HepG2 (cell line): Measurements from ENCODE around the gene VDR. TPM values are rescaled to one million over a fixed set of nuclear protein-coding genes. Genes with fewer than 3 reads are reported as not detected.
A peak's percentile ranks its signal among the peaks of the same experiment; 100 is the strongest.

Experiments used
- ARID2 ChIP-seq: sonication (generic); formaldehyde crosslinking; IDR thresholded peaks from 2 replicates; pipeline ENCODE4 v1.8.1; 2022; ENCODE audit warnings: mild to moderate bottlenecking, missing genetic modification reagents, borderline replicate concordance
- EHMT2 ChIP-seq: fragments of 200-600 bp; sonication (generic); IDR thresholded peaks from 2 replicates; pipeline ENCODE4 v1.7.0; 2017; ENCODE audit warnings: antibody characterized with exemption, low read depth, low read length, borderline replicate concordance
- GATAD2A ChIP-seq: IDR thresholded peaks from 2 replicates; pipeline ENCODE4 v1.6.1; 2016
- GTF2F1 ChIP-seq: fragments of 150-350 bp; IDR thresholded peaks from 2 replicates; pipeline ENCODE4 v1.6.1; 2014; ENCODE audit warnings: low read length
- KDM1A ChIP-seq: IDR thresholded peaks from 2 replicates; pipeline ENCODE4 v1.6.1; 2016; ENCODE audit warnings: missing compliant biosample characterization
- MIER2 ChIP-seq: IDR thresholded peaks from 2 replicates; pipeline ENCODE4 v1.6.1; 2016; ENCODE audit warnings: missing biosample characterization, missing genetic modification reagents
- MTA1 ChIP-seq: sonication (generic); formaldehyde crosslinking; IDR thresholded peaks from 2 replicates; pipeline ENCODE4 v1.4.0; 2020; ENCODE audit warnings: missing genetic modification reagents, mild to moderate bottlenecking, borderline replicate concordance
- NFE2 ChIP-seq: sonication (generic); formaldehyde crosslinking; IDR thresholded peaks from 2 replicates; pipeline ENCODE4 v1.4.0; 2020; ENCODE audit warnings: missing genetic modification reagents
- PHF21A ChIP-seq: sonication (generic); formaldehyde crosslinking; IDR thresholded peaks from 2 replicates; pipeline ENCODE4 v1.5.0; 2020; ENCODE audit warnings: mild to moderate bottlenecking, missing genetic modification reagents
- RBM39 ChIP-seq: fragments of 200-400 bp; formaldehyde crosslinking; IDR thresholded peaks from one replicate; pipeline ENCODE4 v1.6.1; 2018; ENCODE audit warnings: antibody characterized with exemption, mild to moderate bottlenecking, low read depth, low read length; ENCODE audit not compliant: poor library complexity, severe bottlenecking
- SIX1 ChIP-seq: sonication (generic); formaldehyde crosslinking; IDR thresholded peaks from 2 replicates; pipeline ENCODE4 v1.4.0; 2020; ENCODE audit warnings: missing genetic modification reagents, borderline replicate concordance
- SOX13 ChIP-seq, 3 experiments: fragments of 450-650 bp in 1 of 3; sonication (generic) in 1 of 3; formaldehyde crosslinking in 1 of 3; IDR thresholded peaks in 2 of 3; conservative IDR thresholded peaks in 1 of 3; 2 replicates each; pipeline versions ENCODE4 v1.5.0 to v1.6.1; 2016 to 2020; ENCODE audit warnings: antibody characterized with exemption in 1 of 3, mild to moderate bottlenecking in 1 of 3, missing compliant biosample characterization in 1 of 3, missing genetic modification reagents in 1 of 3, moderate library complexity in 1 of 3
- SRSF1 ChIP-seq: fragments of 200-400 bp; formaldehyde crosslinking; optimal IDR thresholded peaks from 2 replicates; pipeline ENCODE3; 2017; ENCODE audit warnings: mild to moderate bottlenecking, low read depth, low read length, moderate library complexity
- ZBTB21 ChIP-seq: sonication (generic); formaldehyde crosslinking; IDR thresholded peaks from 2 replicates; pipeline ENCODE4 v1.4.0; 2020; ENCODE audit warnings: missing genetic modification reagents
- ZMYM4 ChIP-seq: sonication (generic); formaldehyde crosslinking; IDR thresholded peaks from 2 replicates; pipeline ENCODE4 v1.8.1; 2023; ENCODE audit warnings: mild to moderate bottlenecking, missing genetic modification reagents
- ZNF20 ChIP-seq: sonication (generic); formaldehyde crosslinking; IDR thresholded peaks from 2 replicates; pipeline ENCODE4 v1.4.0; 2020; ENCODE audit warnings: mild to moderate bottlenecking, moderate library complexity, missing genetic modification reagents
- ZNF350 ChIP-seq: sonication (generic); formaldehyde crosslinking; IDR thresholded peaks from 2 replicates; pipeline ENCODE4 v1.4.0; 2020; ENCODE audit warnings: mild to moderate bottlenecking, low read depth, missing genetic modification reagents, borderline replicate concordance
- ZNF382 ChIP-seq: sonication (generic); formaldehyde crosslinking; IDR thresholded peaks from 2 replicates; pipeline ENCODE4 v1.5.0; 2020; ENCODE audit warnings: missing genetic modification reagents, mild to moderate bottlenecking, borderline replicate concordance
- ZNF619 ChIP-seq: sonication (generic); formaldehyde crosslinking; IDR thresholded peaks from 2 replicates; pipeline ENCODE4 v1.4.0; 2020; ENCODE audit warnings: mild to moderate bottlenecking, missing genetic modification reagents
- ZNF674 ChIP-seq: sonication (generic); formaldehyde crosslinking; IDR thresholded peaks from 2 replicates; pipeline ENCODE4 v1.5.0; 2020; ENCODE audit warnings: low read depth, mild to moderate bottlenecking, missing genetic modification reagents
- ZNF709 ChIP-seq: sonication (generic); formaldehyde crosslinking; IDR thresholded peaks from 2 replicates; pipeline ENCODE4 v1.5.0; 2020; ENCODE audit warnings: mild to moderate bottlenecking, missing genetic modification reagents
- ZNF841 ChIP-seq: sonication (generic); formaldehyde crosslinking; IDR thresholded peaks from 2 replicates; pipeline ENCODE4 v1.8.1; 2023; ENCODE audit warnings: missing genetic modification reagents, borderline replicate concordance
- polyA plus RNA-seq, 8 experiments: library from polyadenylated mRNA; depleted of rRNA in 3 of 8; stranded (reverse) in 7 of 8; unstranded in 1 of 8; fragments of >200 nt; fragmentation: Illumina TruSeq in 4 of 8; extraction: Trizol in 4 of 8; gene quantifications; 2 replicates each; pipeline versions ENCODE4 v1.2.1 to v1.2.3, GENCODE V29; 2011 to 2016; ENCODE audit warnings: low read depth in 4 of 8, missing spikeins in 1 of 8, mixed read lengths in 1 of 8; ENCODE audit not compliant: insufficient read depth in 1 of 8
- total RNA-seq, 5 experiments: library from RNA; depleted of rRNA; stranded (reverse); fragments of >200 nt; fragmentation: Illumina TruSeq; extraction: Trizol; gene quantifications; 2 replicates each; pipeline ENCODE4 v1.2.3, GENCODE V29; 2016; ENCODE audit warnings: low read depth in 1 of 5
- TF ChIP-seq, protein P1 (sequence below): IDR thresholded peaks from 2 replicates; pipeline ENCODE4 v1.4.0; 2020; ENCODE audit warnings: mild to moderate bottlenecking, missing genetic modification reagents
- TF ChIP-seq, protein P2 (sequence below): sonication (generic); formaldehyde crosslinking; IDR thresholded peaks from 2 replicates; pipeline ENCODE4 v1.5.1; 2020; ENCODE audit warnings: mild to moderate bottlenecking, moderate library complexity, missing genetic modification reagents

The VDR gene
- total and polyA plus RNA-seq, 2 of the 13 experiments (the other 11 are each of a cell fraction or from before 2014, with no cell fraction given), result 0.08 to 0.33 TPM

DNA sequence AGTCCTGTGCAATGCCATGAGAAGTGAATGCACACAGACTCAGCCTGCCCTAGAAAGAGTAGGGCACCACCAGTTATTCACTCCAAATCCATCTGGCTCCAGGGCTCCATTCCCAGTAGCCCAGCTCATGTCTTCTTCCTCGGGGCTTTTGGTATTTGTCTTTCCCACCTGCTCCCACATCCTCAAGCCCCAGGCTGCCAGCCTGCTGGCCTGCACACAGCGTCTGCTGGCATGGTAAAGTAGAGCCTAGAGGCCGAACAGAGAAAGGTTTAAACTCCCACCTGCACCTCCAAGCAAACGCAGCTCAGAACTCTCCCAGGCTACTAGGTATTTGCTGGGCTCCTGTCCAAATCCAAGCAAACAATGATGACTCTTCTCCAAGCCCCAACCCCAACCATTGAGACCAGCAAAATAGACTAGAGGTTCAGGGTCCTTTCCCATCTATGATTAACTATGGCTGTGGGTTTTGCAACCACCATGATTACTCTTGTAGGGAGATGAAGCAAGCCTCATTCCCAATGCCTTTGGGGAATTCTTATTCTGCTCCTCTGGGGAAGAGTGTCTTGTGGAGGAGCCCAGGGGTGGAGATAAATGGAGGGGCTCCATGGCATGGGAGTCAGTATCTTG lies 5.2 kb upstream of the VDR start (continued):
- TF ChIP-seq SOX13 (IDR thresholded peaks at IDR 0.05) (no peak), SOX13 (CRISPR knock-in tag; conservative IDR thresholded peaks at IDR 0.05 in 1 of 2, IDR thresholded peaks at IDR 0.05 in 1 of 2) (peak in 1 of 2 experiments; percentile 53; a peak in 1 of 4 replicates), ZNF382 (CRISPR knock-in tag) (no peak), ZNF674 (CRISPR knock-in tag) (no peak), SIX1 (CRISPR knock-in tag) (no peak), GATAD2A (peak; percentile 56; the same call in 1 of the 2 replicates), ZNF841 (CRISPR knock-in tag) (no peak), ZMYM4 (CRISPR knock-in tag) (peak; percentile 59), ZBTB21 (no peak), GTF2F1 (no peak), KDM1A (no peak), MIER2 (CRISPR knock-in tag) (peak; percentile 58; the same call in 1 of the 2 replicates), RBM39 (no peak), SRSF1 (no peak), EHMT2 (peak; percentile 93; the same call in 1 of the 2 replicates), MTA1 (CRISPR knock-in tag) (no peak), ZNF709 (CRISPR knock-in tag) (no peak), ZNF20 (no peak), PHF21A (CRISPR knock-in tag) (peak; percentile 58; the same call in 1 of the 2 replicates), ARID2 (no peak), NFE2 (CRISPR knock-in tag) (no peak), ZNF350 (CRISPR knock-in tag) (no peak), ZNF619 (CRISPR knock-in tag) (no peak)
- TF ChIP-seq, protein P1, sequence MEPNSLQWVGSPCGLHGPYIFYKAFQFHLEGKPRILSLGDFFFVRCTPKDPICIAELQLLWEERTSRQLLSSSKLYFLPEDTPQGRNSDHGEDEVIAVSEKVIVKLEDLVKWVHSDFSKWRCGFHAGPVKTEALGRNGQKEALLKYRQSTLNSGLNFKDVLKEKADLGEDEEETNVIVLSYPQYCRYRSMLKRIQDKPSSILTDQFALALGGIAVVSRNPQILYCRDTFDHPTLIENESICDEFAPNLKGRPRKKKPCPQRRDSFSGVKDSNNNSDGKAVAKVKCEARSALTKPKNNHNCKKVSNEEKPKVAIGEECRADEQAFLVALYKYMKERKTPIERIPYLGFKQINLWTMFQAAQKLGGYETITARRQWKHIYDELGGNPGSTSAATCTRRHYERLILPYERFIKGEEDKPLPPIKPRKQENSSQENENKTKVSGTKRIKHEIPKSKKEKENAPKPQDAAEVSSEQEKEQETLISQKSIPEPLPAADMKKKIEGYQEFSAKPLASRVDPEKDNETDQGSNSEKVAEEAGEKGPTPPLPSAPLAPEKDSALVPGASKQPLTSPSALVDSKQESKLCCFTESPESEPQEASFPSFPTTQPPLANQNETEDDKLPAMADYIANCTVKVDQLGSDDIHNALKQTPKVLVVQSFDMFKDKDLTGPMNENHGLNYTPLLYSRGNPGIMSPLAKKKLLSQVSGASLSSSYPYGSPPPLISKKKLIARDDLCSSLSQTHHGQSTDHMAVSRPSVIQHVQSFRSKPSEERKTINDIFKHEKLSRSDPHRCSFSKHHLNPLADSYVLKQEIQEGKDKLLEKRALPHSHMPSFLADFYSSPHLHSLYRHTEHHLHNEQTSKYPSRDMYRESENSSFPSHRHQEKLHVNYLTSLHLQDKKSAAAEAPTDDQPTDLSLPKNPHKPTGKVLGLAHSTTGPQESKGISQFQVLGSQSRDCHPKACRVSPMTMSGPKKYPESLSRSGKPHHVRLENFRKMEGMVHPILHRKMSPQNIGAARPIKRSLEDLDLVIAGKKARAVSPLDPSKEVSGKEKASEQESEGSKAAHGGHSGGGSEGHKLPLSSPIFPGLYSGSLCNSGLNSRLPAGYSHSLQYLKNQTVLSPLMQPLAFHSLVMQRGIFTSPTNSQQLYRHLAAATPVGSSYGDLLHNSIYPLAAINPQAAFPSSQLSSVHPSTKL (CRISPR knock-in tag), result 0 out of 2 replicates have a peak, but pooled peaks have one; percentile 26
- TF ChIP-seq, protein P2, sequence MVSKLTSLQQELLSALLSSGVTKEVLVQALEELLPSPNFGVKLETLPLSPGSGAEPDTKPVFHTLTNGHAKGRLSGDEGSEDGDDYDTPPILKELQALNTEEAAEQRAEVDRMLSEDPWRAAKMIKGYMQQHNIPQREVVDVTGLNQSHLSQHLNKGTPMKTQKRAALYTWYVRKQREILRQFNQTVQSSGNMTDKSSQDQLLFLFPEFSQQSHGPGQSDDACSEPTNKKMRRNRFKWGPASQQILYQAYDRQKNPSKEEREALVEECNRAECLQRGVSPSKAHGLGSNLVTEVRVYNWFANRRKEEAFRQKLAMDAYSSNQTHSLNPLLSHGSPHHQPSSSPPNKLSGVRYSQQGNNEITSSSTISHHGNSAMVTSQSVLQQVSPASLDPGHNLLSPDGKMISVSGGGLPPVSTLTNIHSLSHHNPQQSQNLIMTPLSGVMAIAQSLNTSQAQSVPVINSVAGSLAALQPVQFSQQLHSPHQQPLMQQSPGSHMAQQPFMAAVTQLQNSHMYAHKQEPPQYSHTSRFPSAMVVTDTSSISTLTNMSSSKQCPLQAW (CRISPR knock-in tag), result no peak; the same call in 1 of the 2 replicates
